GM23338 (cell line): ENCODE results near the gene NHLH1. TPM values are rescaled to one million over a fixed set of nuclear protein-coding genes. Genes with fewer than 3 reads are reported as not detected.

Experiments used
- ATAC-seq: fragments of 200-7000 bp; cut with Tn5 transposase; 3 replicates; pipeline ENCODE4 v1.9.1; 2020
- DNase-seq: peaks from one replicate; pipeline ENCODE4 v3.0.0-alpha.2; 2015; ENCODE audit warnings: low spot score
- H2AFZ ChIP-seq: fragments of 200-600 bp; sonication (generic); 2 replicates; pipeline ENCODE4 v1.8.0; 2016; ENCODE audit warnings: antibody characterized with exemption, mild to moderate bottlenecking, moderate library complexity
- H3F3A ChIP-seq: fragments of 200-600 bp; sonication (generic); replicated peaks from 2 replicates; pipeline ENCODE4 v1.8.0; 2017; ENCODE audit warnings: antibody characterized with exemption, mixed run types, low read depth
- H3K27ac ChIP-seq: fragments of 200-600 bp; sonication (generic); 2 replicates; pipeline ENCODE4 v1.6.1; 2016; ENCODE audit warnings: low read depth
- H3K27me3 ChIP-seq: fragments of 200-600 bp; sonication (generic); 2 replicates; pipeline ENCODE4 v1.8.0; 2016; ENCODE audit warnings: mild to moderate bottlenecking, mixed run types, moderate library complexity; ENCODE audit not compliant: insufficient read depth
- H3K36me3 ChIP-seq: fragments of 200-600 bp; sonication (generic); 2 replicates; pipeline ENCODE4 v1.8.0; 2016; ENCODE audit warnings: mild to moderate bottlenecking; ENCODE audit not compliant: insufficient read depth
- H3K4me1 ChIP-seq: fragments of 200-600 bp; sonication (generic); 2 replicates; pipeline ENCODE4 v1.8.0; 2016; ENCODE audit warnings: mild to moderate bottlenecking, moderate library complexity; ENCODE audit not compliant: insufficient read depth
- H3K4me2 ChIP-seq: fragments of 200-600 bp; sonication (generic); 2 replicates; pipeline ENCODE4 v1.7.1; 2017; ENCODE audit warnings: mixed run types
- H3K4me3 ChIP-seq: fragments of 200-600 bp; sonication (generic); 2 replicates; pipeline ENCODE4 v1.6.1; 2016; ENCODE audit warnings: mixed run types
- H3K79me2 ChIP-seq: fragments of 200-600 bp; sonication (generic); replicated peaks from 2 replicates; pipeline ENCODE4 v1.8.0; 2017; ENCODE audit warnings: mild to moderate bottlenecking; ENCODE audit not compliant: insufficient read depth
- H3K9me2 ChIP-seq: fragments of 200-600 bp; sonication (generic); 2 replicates; pipeline ENCODE4 v1.8.0; 2017; ENCODE audit not compliant: insufficient read depth
- H4K20me1 ChIP-seq: fragments of 200-600 bp; sonication (generic); replicated peaks from 2 replicates; pipeline ENCODE4 v1.8.0; 2017; ENCODE audit warnings: mild to moderate bottlenecking; ENCODE audit not compliant: insufficient read depth
- H3K27ac Mint-ChIP-seq: 2 replicates; pipeline ENCODE4 v1.8.0; 2020; ENCODE audit warnings: inconsistent platforms, mild to moderate bottlenecking, moderate library complexity, mixed read lengths
- H3K27me3 Mint-ChIP-seq: 3 replicates; pipeline ENCODE4 v1.8.0; 2022; ENCODE audit warnings: low read depth, mild to moderate bottlenecking, moderate library complexity, mixed read lengths, inconsistent platforms; ENCODE audit not compliant: insufficient read depth, poor library complexity
- H3K36me3 Mint-ChIP-seq: 3 replicates; pipeline ENCODE4 v1.8.0; 2021; ENCODE audit warnings: low read depth, mild to moderate bottlenecking, inconsistent platforms, moderate library complexity, mixed read lengths
- H3K4me1 Mint-ChIP-seq: 3 replicates; pipeline ENCODE4 v1.8.0; 2020; ENCODE audit warnings: mild to moderate bottlenecking, inconsistent platforms, mixed read lengths
- H3K4me3 Mint-ChIP-seq: 3 replicates; pipeline ENCODE4 v1.8.0; 2021; ENCODE audit warnings: moderate library complexity, mild to moderate bottlenecking, inconsistent platforms, mixed read lengths
- H3K9me3 Mint-ChIP-seq: 3 replicates; pipeline ENCODE4 v1.8.0; 2020; ENCODE audit warnings: moderate library complexity, mild to moderate bottlenecking, inconsistent platforms, mixed read lengths
- CREB1 ChIP-seq: fragments of 250-450 bp; sonication (Bioruptor Pico); IDR thresholded peaks from 2 replicates; pipeline ENCODE4 v1.5.0; 2020; ENCODE audit warnings: low read depth, mild to moderate bottlenecking, moderate library complexity
- EZH2 ChIP-seq: fragments of 200-600 bp; sonication (generic); IDR thresholded peaks from one replicate; pipeline ENCODE4 v1.8.0; 2017; ENCODE audit warnings: antibody characterized with exemption, mild to moderate bottlenecking, low read depth; ENCODE audit not compliant: unreplicated experiment
- EZH2phosphoT487 ChIP-seq: fragments of 200-600 bp; sonication (generic); IDR thresholded peaks from one replicate; pipeline ENCODE4 v1.8.1; 2018; ENCODE audit warnings: antibody characterized with exemption; ENCODE audit not compliant: unreplicated experiment
- JUNB ChIP-seq: IDR thresholded peaks from one replicate; pipeline ENCODE4 v1.6.1; 2016; ENCODE audit warnings: antibody characterized with exemption; ENCODE audit not compliant: unreplicated experiment
- NANOG ChIP-seq: IDR thresholded peaks from 2 replicates; pipeline ENCODE4 v1.6.1; 2016; ENCODE audit warnings: antibody characterized with exemption, borderline replicate concordance
- POLR2AphosphoS5 ChIP-seq: IDR thresholded peaks from 2 replicates; pipeline ENCODE4 v1.6.1; 2016; ENCODE audit warnings: antibody characterized with exemption, low read depth
- STAT1 ChIP-seq: IDR thresholded peaks from one replicate; pipeline ENCODE4 v1.6.1; 2016; ENCODE audit warnings: antibody characterized with exemption; ENCODE audit not compliant: unreplicated experiment
- ZNF114 ChIP-seq: fragments of 250-450 bp; sonication (Bioruptor Pico); IDR thresholded peaks from 2 replicates; pipeline ENCODE4 v1.5.0; 2020; ENCODE audit warnings: mild to moderate bottlenecking, moderate library complexity
- ZNF331 ChIP-seq: fragments of 250-450 bp; sonication (Bioruptor Pico); IDR thresholded peaks from 2 replicates; pipeline ENCODE4 v1.5.0; 2020; ENCODE audit warnings: low read depth, mild to moderate bottlenecking, moderate library complexity
- polyA plus RNA-seq: library from polyadenylated mRNA; unstranded; fragments of >200 nt; fragmentation: Nextera tagmentation; extraction: Ambion mirVana; gene quantifications from 2 replicates; pipeline ENCODE4 v1.2.1, GENCODE V29; 2016
- total RNA-seq: library from RNA; depleted of rRNA; stranded (reverse); fragments of >200 nt; shearing (Covaris generic); gene quantifications from 2 replicates; pipeline ENCODE4 v1.2.3, GENCODE V29; 2014
- TF ChIP-seq, protein P1 (sequence below), 2 experiments: fragments of 200-600 bp in 1 of 2; sonication (generic) in 1 of 2; conservative IDR thresholded peaks; 2 replicates each; pipeline versions ENCODE4 v1.5.1 to v1.6.1; 2016 to 2017; ENCODE audit warnings: antibody characterized with exemption in 2 of 2, low read depth in 2 of 2, mild to moderate bottlenecking in 2 of 2, moderate library complexity in 1 of 2
- TF ChIP-seq, protein P2 (sequence below): IDR thresholded peaks from 2 replicates; pipeline ENCODE4 v1.6.1; 2016; ENCODE audit warnings: antibody characterized with exemption
- TF ChIP-seq, protein P3 (sequence below): IDR thresholded peaks from one replicate; pipeline ENCODE4 v1.6.1; 2018; ENCODE audit warnings: antibody characterized with exemption; ENCODE audit not compliant: unreplicated experiment
- TF ChIP-seq, protein P4 (sequence below): fragments of 250-450 bp; sonication (Bioruptor Pico); IDR thresholded peaks from 2 replicates; pipeline ENCODE4 v1.5.0; 2020; ENCODE audit warnings: mild to moderate bottlenecking, moderate library complexity

NHLH1 gene
- total and polyA plus RNA-seq, 2 experiments from 2014 or later, result 0.69 to 0.89 TPM

DNA sequence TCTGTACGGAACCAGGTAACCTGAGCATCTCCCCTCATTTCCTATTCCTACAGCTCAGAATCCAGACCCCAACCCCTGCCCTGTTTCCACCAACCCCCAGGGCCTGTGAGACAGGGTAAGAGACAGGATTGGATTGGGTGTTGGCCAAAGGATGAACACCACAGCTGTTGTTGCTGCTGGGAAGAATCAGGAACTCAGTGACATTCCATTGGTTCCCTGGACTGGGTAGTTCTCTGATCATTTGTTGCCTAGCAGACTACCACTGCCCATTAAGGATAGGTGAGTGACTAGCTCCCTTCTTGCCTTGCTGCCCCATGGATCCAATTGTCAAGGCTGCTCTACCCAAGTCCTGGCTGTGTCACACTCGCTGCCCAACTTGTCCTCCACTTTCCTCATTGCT lies 13.6 kb upstream of the NHLH1 start:
- H3F3A ChIP-seq, result 0 out of 2 replicates have a peak, but pooled peaks cover under 1% of the 10 kb centered on the region
- H3K4me1 ChIP-seq, result no peaks in the 10 kb centered on the region
- H3K79me2 ChIP-seq, result no peaks in the 10 kb centered on the region
- H3K4me1 Mint-ChIP-seq, result no peaks in the 10 kb centered on the region
- H3K4me3 ChIP-seq, result no peak overlapping the region
- H3K27ac ChIP-seq, result no peak overlapping the region
- H4K20me1 ChIP-seq, result no peaks in the 10 kb centered on the region; the same call in 1 of the 2 replicates
- H3K9me2 ChIP-seq, result no peaks in the 10 kb centered on the region
- H3K27me3 Mint-ChIP-seq, result peaks cover 2% of the 10 kb centered on the region
- peaks cover 85% of the 10 kb centered on the region for H3K36me3 Mint-ChIP-seq
- no peak overlapping the region for H3K4me3 Mint-ChIP-seq
- H3K36me3 ChIP-seq, result peaks cover 38% of the 10 kb centered on the region
- H3K4me2 ChIP-seq, result no peak overlapping the region
- TF ChIP-seq, protein P1, sequence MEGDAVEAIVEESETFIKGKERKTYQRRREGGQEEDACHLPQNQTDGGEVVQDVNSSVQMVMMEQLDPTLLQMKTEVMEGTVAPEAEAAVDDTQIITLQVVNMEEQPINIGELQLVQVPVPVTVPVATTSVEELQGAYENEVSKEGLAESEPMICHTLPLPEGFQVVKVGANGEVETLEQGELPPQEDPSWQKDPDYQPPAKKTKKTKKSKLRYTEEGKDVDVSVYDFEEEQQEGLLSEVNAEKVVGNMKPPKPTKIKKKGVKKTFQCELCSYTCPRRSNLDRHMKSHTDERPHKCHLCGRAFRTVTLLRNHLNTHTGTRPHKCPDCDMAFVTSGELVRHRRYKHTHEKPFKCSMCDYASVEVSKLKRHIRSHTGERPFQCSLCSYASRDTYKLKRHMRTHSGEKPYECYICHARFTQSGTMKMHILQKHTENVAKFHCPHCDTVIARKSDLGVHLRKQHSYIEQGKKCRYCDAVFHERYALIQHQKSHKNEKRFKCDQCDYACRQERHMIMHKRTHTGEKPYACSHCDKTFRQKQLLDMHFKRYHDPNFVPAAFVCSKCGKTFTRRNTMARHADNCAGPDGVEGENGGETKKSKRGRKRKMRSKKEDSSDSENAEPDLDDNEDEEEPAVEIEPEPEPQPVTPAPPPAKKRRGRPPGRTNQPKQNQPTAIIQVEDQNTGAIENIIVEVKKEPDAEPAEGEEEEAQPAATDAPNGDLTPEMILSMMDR (conservative IDR thresholded peaks at IDR 0.05; ENCODE audit: low read depth in 2 of 2), result no peak
- no peak for TF ChIP-seq ZNF331 (CRISPR knock-in tag)
- no peak for TF ChIP-seq EZH2
- no peak for TF ChIP-seq STAT1
- TF ChIP-seq, protein P2, sequence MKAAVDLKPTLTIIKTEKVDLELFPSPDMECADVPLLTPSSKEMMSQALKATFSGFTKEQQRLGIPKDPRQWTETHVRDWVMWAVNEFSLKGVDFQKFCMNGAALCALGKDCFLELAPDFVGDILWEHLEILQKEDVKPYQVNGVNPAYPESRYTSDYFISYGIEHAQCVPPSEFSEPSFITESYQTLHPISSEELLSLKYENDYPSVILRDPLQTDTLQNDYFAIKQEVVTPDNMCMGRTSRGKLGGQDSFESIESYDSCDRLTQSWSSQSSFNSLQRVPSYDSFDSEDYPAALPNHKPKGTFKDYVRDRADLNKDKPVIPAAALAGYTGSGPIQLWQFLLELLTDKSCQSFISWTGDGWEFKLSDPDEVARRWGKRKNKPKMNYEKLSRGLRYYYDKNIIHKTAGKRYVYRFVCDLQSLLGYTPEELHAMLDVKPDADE, result no peak
- TF ChIP-seq, protein P3, sequence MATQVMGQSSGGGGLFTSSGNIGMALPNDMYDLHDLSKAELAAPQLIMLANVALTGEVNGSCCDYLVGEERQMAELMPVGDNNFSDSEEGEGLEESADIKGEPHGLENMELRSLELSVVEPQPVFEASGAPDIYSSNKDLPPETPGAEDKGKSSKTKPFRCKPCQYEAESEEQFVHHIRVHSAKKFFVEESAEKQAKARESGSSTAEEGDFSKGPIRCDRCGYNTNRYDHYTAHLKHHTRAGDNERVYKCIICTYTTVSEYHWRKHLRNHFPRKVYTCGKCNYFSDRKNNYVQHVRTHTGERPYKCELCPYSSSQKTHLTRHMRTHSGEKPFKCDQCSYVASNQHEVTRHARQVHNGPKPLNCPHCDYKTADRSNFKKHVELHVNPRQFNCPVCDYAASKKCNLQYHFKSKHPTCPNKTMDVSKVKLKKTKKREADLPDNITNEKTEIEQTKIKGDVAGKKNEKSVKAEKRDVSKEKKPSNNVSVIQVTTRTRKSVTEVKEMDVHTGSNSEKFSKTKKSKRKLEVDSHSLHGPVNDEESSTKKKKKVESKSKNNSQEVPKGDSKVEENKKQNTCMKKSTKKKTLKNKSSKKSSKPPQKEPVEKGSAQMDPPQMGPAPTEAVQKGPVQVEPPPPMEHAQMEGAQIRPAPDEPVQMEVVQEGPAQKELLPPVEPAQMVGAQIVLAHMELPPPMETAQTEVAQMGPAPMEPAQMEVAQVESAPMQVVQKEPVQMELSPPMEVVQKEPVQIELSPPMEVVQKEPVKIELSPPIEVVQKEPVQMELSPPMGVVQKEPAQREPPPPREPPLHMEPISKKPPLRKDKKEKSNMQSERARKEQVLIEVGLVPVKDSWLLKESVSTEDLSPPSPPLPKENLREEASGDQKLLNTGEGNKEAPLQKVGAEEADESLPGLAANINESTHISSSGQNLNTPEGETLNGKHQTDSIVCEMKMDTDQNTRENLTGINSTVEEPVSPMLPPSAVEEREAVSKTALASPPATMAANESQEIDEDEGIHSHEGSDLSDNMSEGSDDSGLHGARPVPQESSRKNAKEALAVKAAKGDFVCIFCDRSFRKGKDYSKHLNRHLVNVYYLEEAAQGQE, result no peak
- TF ChIP-seq, protein P4, sequence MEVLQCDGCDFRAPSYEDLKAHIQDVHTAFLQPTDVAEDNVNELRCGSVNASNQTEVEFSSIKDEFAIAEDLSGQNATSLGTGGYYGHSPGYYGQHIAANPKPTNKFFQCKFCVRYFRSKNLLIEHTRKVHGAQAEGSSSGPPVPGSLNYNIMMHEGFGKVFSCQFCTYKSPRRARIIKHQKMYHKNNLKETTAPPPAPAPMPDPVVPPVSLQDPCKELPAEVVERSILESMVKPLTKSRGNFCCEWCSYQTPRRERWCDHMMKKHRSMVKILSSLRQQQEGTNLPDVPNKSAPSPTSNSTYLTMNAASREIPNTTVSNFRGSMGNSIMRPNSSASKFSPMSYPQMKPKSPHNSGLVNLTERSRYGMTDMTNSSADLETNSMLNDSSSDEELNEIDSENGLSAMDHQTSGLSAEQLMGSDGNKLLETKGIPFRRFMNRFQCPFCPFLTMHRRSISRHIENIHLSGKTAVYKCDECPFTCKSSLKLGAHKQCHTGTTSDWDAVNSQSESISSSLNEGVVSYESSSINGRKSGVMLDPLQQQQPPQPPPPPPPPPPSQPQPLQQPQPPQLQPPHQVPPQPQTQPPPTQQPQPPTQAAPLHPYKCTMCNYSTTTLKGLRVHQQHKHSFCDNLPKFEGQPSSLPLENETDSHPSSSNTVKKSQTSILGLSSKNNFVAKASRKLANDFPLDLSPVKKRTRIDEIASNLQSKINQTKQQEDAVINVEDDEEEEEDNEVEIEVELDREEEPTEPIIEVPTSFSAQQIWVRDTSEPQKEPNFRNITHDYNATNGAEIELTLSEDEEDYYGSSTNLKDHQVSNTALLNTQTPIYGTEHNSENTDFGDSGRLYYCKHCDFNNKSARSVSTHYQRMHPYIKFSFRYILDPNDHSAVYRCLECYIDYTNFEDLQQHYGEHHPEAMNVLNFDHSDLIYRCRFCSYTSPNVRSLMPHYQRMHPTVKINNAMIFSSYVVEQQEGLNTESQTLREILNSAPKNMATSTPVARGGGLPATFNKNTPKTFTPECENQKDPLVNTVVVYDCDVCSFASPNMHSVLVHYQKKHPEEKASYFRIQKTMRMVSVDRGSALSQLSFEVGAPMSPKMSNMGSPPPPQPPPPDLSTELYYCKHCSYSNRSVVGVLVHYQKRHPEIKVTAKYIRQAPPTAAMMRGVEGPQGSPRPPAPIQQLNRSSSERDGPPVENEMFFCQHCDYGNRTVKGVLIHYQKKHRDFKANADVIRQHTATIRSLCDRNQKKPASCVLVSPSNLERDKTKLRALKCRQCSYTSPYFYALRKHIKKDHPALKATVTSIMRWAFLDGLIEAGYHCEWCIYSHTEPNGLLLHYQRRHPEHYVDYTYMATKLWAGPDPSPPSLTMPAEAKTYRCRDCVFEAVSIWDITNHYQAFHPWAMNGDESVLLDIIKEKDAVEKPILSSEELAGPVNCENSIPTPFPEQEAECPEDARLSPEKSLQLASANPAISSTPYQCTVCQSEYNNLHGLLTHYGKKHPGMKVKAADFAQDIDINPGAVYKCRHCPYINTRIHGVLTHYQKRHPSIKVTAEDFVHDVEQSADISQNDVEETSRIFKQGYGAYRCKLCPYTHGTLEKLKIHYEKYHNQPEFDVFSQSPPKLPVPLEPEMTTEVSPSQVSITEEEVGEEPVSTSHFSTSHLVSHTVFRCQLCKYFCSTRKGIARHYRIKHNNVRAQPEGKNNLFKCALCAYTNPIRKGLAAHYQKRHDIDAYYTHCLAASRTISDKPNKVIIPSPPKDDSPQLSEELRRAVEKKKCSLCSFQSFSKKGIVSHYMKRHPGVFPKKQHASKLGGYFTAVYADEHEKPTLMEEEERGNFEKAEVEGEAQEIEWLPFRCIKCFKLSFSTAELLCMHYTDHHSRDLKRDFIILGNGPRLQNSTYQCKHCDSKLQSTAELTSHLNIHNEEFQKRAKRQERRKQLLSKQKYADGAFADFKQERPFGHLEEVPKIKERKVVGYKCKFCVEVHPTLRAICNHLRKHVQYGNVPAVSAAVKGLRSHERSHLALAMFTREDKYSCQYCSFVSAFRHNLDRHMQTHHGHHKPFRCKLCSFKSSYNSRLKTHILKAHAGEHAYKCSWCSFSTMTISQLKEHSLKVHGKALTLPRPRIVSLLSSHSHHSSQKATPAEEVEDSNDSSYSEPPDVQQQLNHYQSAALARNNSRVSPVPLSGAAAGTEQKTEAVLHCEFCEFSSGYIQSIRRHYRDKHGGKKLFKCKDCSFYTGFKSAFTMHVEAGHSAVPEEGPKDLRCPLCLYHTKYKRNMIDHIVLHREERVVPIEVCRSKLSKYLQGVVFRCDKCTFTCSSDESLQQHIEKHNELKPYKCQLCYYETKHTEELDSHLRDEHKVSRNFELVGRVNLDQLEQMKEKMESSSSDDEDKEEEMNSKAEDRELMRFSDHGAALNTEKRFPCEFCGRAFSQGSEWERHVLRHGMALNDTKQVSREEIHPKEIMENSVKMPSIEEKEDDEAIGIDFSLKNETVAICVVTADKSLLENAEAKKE, result no peak
- TF ChIP-seq CREB1, result no peak
- TF ChIP-seq EZH2phosphoT487, result no peak
- TF ChIP-seq NANOG, result no peak
- no peak for TF ChIP-seq JUNB
- TF ChIP-seq ZNF114, result no peak
- TF ChIP-seq POLR2AphosphoS5, result no peak
- H3K27ac Mint-ChIP-seq, result no peak overlapping the region
- ATAC-seq (no peak), DNase-seq (no peak)
- H2AFZ ChIP-seq, result no peak overlapping the region
- H3K27me3 ChIP-seq, result no peaks in the 10 kb centered on the region
- no peaks in the 10 kb centered on the region for H3K9me3 Mint-ChIP-seq
